ENCODE results near the gene OTOP1. TPM values are rescaled to one million over a fixed set of nuclear protein-coding genes. Genes with fewer than 3 reads are reported as not detected.
"Not testable (repeated sequence)": the region's sequence is repeated elsewhere in the genome, so short reads cannot be mapped to it uniquely, and the experiment has no call there.

Gene OTOP1
- polyA plus RNA-seq, 1 experiment, result not detected

GRCh38 chr4:4248885-4249203 is 22.1 kb upstream of the OTOP1 start:
- CTCF ChIA-PET, result interaction anchor here (0.5 to 2.4 kb wide), 3 partner anchors 11 to 88 kb away, joined by 7 to 16 read pairs (median 14); no protein-coding TSS in a partner anchor
- TF ChIP-seq CTCF (IDR thresholded peaks at IDR 0.05; ENCODE audit: insufficient read depth, low read depth, low read length), result no peak
- peak overlapping the region; percentile 96 for H3K4me3 ChIP-seq (ENCODE audit: low read depth, low read length)
- peaks cover 4% of the 10 kb centered on the region for H3K36me3 ChIP-seq (ENCODE audit: control insufficient read depth, insufficient read depth, low read length)
- DNase-seq (ENCODE audit: low read depth), result no peak
- H3K27me3 ChIP-seq (ENCODE audit: control insufficient read depth, insufficient read depth, low read length), result no peaks in the 10 kb centered on the region
- POLR2A ChIA-PET, result no interaction called here

DNA sequence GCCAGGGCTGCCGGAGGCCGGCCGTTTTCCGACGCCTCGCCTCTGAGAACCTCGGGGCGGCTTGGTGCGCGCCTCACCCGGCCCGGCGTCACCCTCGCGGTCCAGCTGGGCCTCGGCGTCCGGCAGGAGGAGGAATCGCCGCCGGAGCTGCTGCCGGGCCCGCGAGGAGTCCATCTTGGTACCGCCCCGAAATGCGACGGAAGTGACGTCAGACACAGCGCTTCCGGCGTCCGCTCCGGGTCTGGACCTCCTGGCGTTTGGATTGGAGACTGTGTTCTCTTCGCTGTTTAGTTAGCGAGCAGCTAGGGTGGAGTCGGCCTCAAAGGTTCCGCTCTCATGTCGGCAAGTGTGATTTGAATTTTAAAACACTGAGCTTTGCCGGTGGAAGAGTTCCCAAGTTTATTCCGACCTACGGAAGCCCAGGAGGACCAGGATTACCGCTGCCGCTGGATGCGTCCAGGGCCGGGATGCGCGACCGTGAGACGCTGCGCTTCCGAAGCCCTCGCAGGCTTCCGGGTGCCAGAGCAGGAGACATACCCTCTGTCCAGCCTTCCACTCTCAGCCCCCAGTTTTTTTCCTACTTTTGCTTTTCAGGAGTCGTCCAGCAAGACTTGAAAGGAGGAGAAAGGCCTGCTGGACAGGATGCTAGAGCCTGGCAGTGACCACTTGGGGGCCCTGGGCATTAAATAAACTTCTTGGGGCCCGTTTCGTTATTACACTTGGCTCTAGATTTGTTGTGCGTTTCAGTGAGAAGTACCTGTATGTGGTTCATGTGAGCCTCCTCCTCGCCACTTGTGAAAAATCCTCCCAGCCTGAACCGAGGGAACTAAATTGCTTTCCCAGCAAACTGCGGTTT is 21.5 kb upstream of the OTOP1 start, which contains the start of gene TMEM128:
Gene TMEM128, minus strand, starts transcription at position 195 of the 856 bp plus-strand sequence. Its CDS starts 21 bp downstream, at position 174.
- peak; percentile 39 for TF ChIP-seq CTCF (IDR thresholded peaks at IDR 0.05; ENCODE audit: insufficient read depth, low read depth, low read length)
- peak within 1 kb of the TSS; percentile 96 for H3K4me3 ChIP-seq (ENCODE audit: low read depth, low read length)
- POLR2A ChIA-PET, result interaction anchor here (0.6 to 0.7 kb wide), 2 partner anchors 11 to 85 kb away, joined by 3 to 7 read pairs; no protein-coding TSS in a partner anchor
- peaks cover 4% of the 10 kb centered on the region for H3K36me3 ChIP-seq (ENCODE audit: control insufficient read depth, insufficient read depth, low read length)
- peak; percentile 47 for DNase-seq (ENCODE audit: low read depth)
- no peaks in the 10 kb centered on the region for H3K27me3 ChIP-seq (ENCODE audit: control insufficient read depth, insufficient read depth, low read length)
- CTCF ChIA-PET, result interaction anchor here (0.5 to 2.4 kb wide), 5 partner anchors 12 to 88 kb away, joined by 3 to 16 read pairs (median 7); no protein-coding TSS in a partner anchor

DNA sequence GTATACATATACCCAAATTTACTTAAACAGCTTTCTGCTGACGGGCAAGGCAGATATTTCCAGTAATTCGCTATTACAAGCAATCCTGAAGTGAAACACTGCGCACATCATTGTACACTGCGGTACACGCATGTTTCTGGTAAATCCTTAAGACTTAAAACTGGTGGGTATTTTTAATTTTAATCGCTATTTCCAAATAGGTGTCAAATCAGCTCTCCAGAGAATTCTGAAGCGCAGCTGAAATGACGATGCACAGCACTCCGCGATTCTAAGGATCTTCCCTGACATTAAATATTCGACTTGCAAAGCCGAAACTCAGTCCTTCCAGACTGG is 20.9 kb upstream of the OTOP1 start:
- CTCF ChIA-PET, result interaction anchor here (0.6 to 2.4 kb wide), 4 partner anchors 12 to 89 kb away, joined by 3 to 16 read pairs (median 8); no protein-coding TSS in a partner anchor
- H3K4me3 ChIP-seq (ENCODE audit: low read depth, low read length), result peak overlapping the region; percentile 96
- H3K36me3 ChIP-seq (ENCODE audit: control insufficient read depth, insufficient read depth, low read length), result peaks cover 4% of the 10 kb centered on the region
- no peak for TF ChIP-seq CTCF (IDR thresholded peaks at IDR 0.05; ENCODE audit: insufficient read depth, low read depth, low read length)
- H3K27me3 ChIP-seq (ENCODE audit: control insufficient read depth, insufficient read depth, low read length), result no peaks in the 10 kb centered on the region
- no peak for DNase-seq (ENCODE audit: low read depth)
- POLR2A ChIA-PET, result interaction anchor here (0.6 to 0.7 kb wide), 2 partner anchors 12 to 86 kb away, joined by 3 to 7 read pairs; no protein-coding TSS in a partner anchor

DNA sequence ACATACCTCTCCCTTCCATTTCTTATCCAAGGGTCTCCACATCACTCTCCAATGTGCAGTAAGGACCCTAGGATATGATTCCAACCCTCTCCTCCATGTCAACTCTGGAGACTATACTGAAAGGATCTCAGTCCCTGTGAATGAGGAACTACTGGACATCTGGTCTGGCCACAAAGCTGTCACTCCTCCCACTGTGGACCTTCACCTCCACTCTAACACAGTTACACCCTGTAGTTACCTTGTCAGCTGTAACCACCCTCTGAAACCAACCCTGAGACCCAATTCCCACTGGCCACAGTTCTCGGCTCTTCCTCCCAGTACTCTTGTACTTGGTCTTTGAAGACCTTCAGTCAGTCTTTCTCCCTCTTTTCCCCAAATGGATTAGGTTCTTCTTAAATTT is 18.4 kb upstream of the OTOP1 start:
- DNase-seq (ENCODE audit: low read depth), result no peak
- no peaks in the 10 kb centered on the region for H3K27me3 ChIP-seq (ENCODE audit: control insufficient read depth, insufficient read depth, low read length)
- TF ChIP-seq CTCF (IDR thresholded peaks at IDR 0.05; ENCODE audit: insufficient read depth, low read depth, low read length), result no peak
- POLR2A ChIA-PET, result no interaction called here
- H3K36me3 ChIP-seq (ENCODE audit: control insufficient read depth, insufficient read depth, low read length), result peaks cover 9% of the 10 kb centered on the region
- CTCF ChIA-PET, result no interaction called here
- H3K4me3 ChIP-seq (ENCODE audit: low read depth, low read length), result no peak overlapping the region

GRCh38 chr4:4239551-4239950 is 12.8 kb upstream of the OTOP1 start:
- H3K36me3 ChIP-seq (ENCODE audit: control insufficient read depth, insufficient read depth, low read length); POLR2A ChIA-PET; H3K4me3 ChIP-seq (ENCODE audit: low read depth, low read length); CTCF ChIA-PET; H3K27me3 ChIP-seq (ENCODE audit: control insufficient read depth, insufficient read depth, low read length); DNase-seq (ENCODE audit: low read depth): not testable (repeated sequence)
